ENCODE data around the gene CTF1. TPM values are rescaled to one million over a fixed set of nuclear protein-coding genes. Genes with fewer than 3 reads are reported as not detected.

CTF1 gene
- polyA plus RNA-seq, 4 donors: 6.9 to 8.8 (median 7.7) TPM

DNA sequence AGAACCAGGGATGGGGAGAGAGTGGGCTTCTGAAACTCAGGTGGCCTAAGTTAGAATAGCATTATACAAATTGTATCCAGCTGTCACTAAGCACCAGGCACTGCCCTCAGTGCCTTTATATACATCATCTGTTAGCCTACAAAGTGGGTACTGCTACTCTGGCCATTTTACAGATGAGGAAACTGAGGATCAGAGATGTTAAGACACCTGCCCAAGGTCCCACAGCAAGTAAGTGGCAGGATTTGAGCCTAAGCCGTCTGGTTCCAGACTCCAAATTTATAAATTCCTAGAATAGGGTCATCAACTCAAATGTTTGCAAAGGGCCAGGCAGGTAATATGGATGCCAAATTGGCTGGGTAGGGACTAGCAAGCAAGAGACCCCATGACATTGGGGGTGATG, 54.8 kb downstream of the CTF1 start:
- no peak for DNase-seq (ENCODE audit: low read depth in 4 of 4, low spot score in 3 of 4)

DNA sequence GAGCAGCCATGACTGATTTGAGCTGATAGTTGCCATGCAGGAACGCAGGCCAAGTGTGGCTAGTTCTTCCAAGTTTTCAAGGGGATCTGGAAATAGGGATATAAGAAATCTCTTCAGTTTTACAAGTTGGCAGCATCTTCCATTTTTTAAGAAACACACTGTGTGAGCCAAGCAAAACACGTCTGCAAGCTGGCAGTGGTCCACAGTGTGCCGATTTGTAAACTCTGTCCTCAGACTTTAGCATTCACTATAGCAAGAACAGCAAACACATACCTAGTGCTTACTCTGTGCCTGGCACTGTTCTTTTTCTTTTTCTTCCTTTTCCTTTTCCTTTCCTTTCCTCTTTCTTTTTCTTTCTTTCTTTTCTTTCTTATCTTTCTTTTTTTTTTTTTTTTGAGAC, 55.3 kb downstream of the CTF1 start:
- DNase-seq (ENCODE audit: low read depth in 4 of 4, low spot score in 3 of 4): no peak

DNA sequence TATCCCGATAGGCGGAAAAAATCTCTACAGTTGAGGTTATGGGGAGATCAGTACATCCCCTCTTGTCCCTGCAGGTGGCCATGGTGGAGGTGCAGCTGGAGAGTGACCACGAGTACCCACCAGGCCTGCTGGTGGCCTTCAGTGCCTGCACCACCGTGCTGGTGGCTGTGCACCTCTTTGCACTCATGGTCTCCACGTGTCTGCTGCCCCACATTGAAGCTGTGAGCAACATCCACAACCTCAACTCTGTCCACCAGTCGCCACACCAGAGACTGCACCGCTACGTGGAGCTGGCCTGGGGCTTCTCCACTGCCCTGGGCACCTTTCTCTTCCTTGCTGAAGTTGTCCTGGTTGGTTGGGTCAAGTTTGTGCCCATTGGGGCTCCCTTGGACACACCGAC, 56.7 kb downstream of the CTF1 start:
- DNase-seq (ENCODE audit: low read depth in 4 of 4, low spot score in 3 of 4): no peak

Other genes starting within 250 kb of the CTF1 start
- gene PRR14, start 245.7 kb upstream of the CTF1 start, polyA plus RNA-seq (ENCODE audit: insufficient read length in 4 of 4): 10 to 100 TPM; 32.8 to 54.7 (median 44.2) TPM
- 10 to 100 TPM; 45.4 to 85.1 (median 52.8) TPM for gene FBRS, start 238.2 kb upstream of the CTF1 start, polyA plus RNA-seq (ENCODE audit: insufficient read length in 4 of 4)
- gene SRCAP, start 197.4 kb upstream of the CTF1 start, polyA plus RNA-seq (ENCODE audit: insufficient read length in 4 of 4): 10 to 100 TPM; 27.7 to 44.9 (median 33.2) TPM
- 10 to 100 TPM; 19.4 to 44.5 (median 26.0) TPM for gene PHKG2, start 148.2 kb upstream of the CTF1 start, polyA plus RNA-seq (ENCODE audit: insufficient read length in 4 of 4)
- gene CFAP119, start 134.6 kb upstream of the CTF1 start, polyA plus RNA-seq (ENCODE audit: insufficient read length in 4 of 4): 10 to 100 TPM in 1 of 4 donors, 1 to 10 TPM in 3; 2.2 to 12.2 (median 8.5) TPM
- 100 to 1,000 TPM; 108 to 129 (median 121) TPM for gene RNF40, start 134.3 kb upstream of the CTF1 start, polyA plus RNA-seq (ENCODE audit: insufficient read length in 4 of 4)
- 10 to 100 TPM; 20.2 to 27.7 (median 27.0) TPM for gene ZNF629, start 109.4 kb upstream of the CTF1 start, polyA plus RNA-seq (ENCODE audit: insufficient read length in 4 of 4)
- gene BCL7C, start 2.5 kb upstream of the CTF1 start, polyA plus RNA-seq (ENCODE audit: insufficient read length in 4 of 4): 10 to 100 TPM; 35.3 to 51.7 (median 43.7) TPM
- 10 to 100 TPM; 16.5 to 35.4 (median 18.3) TPM for gene FBXL19, start 27.0 kb downstream of the CTF1 start, polyA plus RNA-seq (ENCODE audit: insufficient read length in 4 of 4)
- 10 to 100 TPM; 13.1 to 18.7 (median 17.4) TPM for gene ORAI3, start 52.5 kb downstream of the CTF1 start, polyA plus RNA-seq (ENCODE audit: insufficient read length in 4 of 4)
- 10 to 100 TPM; 15.2 to 20.7 (median 15.7) TPM for gene SETD1A, start 61.1 kb downstream of the CTF1 start, polyA plus RNA-seq (ENCODE audit: insufficient read length in 4 of 4)
- gene HSD3B7, start 88.6 kb downstream of the CTF1 start, polyA plus RNA-seq (ENCODE audit: insufficient read length in 4 of 4): 10 to 100 TPM in 2 of 4 donors, 1 to 10 TPM in 2; 6.7 to 11.8 (median 8.9) TPM
- 1 to 10 TPM; 1.2 to 2.8 (median 2.2) TPM for gene STX1B, start 114.0 kb downstream of the CTF1 start, polyA plus RNA-seq (ENCODE audit: insufficient read length in 4 of 4)
- 10 to 100 TPM; 29.1 to 48.6 (median 34.8) TPM for gene STX4, start 136.9 kb downstream of the CTF1 start, polyA plus RNA-seq (ENCODE audit: insufficient read length in 4 of 4)
- 1 to 10 TPM; 4.6 to 9.0 (median 5.7) TPM for gene ZNF668, start 177.6 kb downstream of the CTF1 start, polyA plus RNA-seq (ENCODE audit: insufficient read length in 4 of 4)
- gene ZNF646, start 177.8 kb downstream of the CTF1 start, polyA plus RNA-seq (ENCODE audit: insufficient read length in 4 of 4): 10 to 100 TPM; 10.3 to 15.0 (median 11.7) TPM
- gene PRSS53, start 192.3 kb downstream of the CTF1 start, polyA plus RNA-seq (ENCODE audit: insufficient read length in 4 of 4): 1 to 10 TPM in 3 of 4 donors, under 1 TPM in 1; 0.59 to 2.1 (median 1.1) TPM
- 10 to 100 TPM; 74.1 to 77.8 (median 76.9) TPM for gene VKORC1, start 198.2 kb downstream of the CTF1 start, polyA plus RNA-seq (ENCODE audit: insufficient read length in 4 of 4)
- gene BCKDK, start 211.8 kb downstream of the CTF1 start, polyA plus RNA-seq (ENCODE audit: insufficient read length in 4 of 4): 10 to 100 TPM; 30.1 to 46.3 (median 35.9) TPM
- 10 to 100 TPM; 54.1 to 80.2 (median 62.6) TPM for gene KAT8, start 221.1 kb downstream of the CTF1 start, polyA plus RNA-seq (ENCODE audit: insufficient read length in 4 of 4)
- gene PRSS8, start 239.1 kb downstream of the CTF1 start, polyA plus RNA-seq (ENCODE audit: insufficient read length in 4 of 4): 10 to 100 TPM in 3 of 4 donors, 1 to 10 TPM in 1; 2.1 to 70.6 (median 54.9) TPM

All from left renal pelvis (tissue), 4 donors.